Measurements from ENCODE around the gene FSTL5.

Gene FSTL5

GRCh38 chr4:161696944-161697343, 466.9 kb downstream of the FSTL5 start:
- no peak for DNase-seq

GRCh38 chr4:161680146-161680545, 483.7 kb downstream of the FSTL5 start:
- no peak for DNase-seq

GRCh38 chr4:161664740-161665139, 499.1 kb downstream of the FSTL5 start:
- no peak for DNase-seq

GRCh38 chr4:161663844-161664243, 500.0 kb downstream of the FSTL5 start:
- DNase-seq: no peak

- no peak for DNase-seq
Measured at GRCh38 chr4:161658676-161659075, 505.1 kb downstream of the FSTL5 start.

GRCh38 chr4:161657616-161658015, 506.2 kb downstream of the FSTL5 start:
- DNase-seq: no peak

- DNase-seq: no peak
Measured at GRCh38 chr4:161656594-161656993, 507.2 kb downstream of the FSTL5 start.

- DNase-seq: no peak
Measured at GRCh38 chr4:161655148-161655547, 508.7 kb downstream of the FSTL5 start.

- DNase-seq: no peak
Measured at GRCh38 chr4:161653697-161654096, 510.1 kb downstream of the FSTL5 start.

- DNase-seq: no peak
Measured at GRCh38 chr4:161651586-161651985, 512.2 kb downstream of the FSTL5 start.

- DNase-seq: no peak
Measured at GRCh38 chr4:161650812-161651211, 513.0 kb downstream of the FSTL5 start.

- no peak for DNase-seq
Measured at GRCh38 chr4:161647757-161648156, 516.0 kb downstream of the FSTL5 start.

- no peak for DNase-seq
Measured at GRCh38 chr4:161642708-161643107, 521.1 kb downstream of the FSTL5 start.

GRCh38 chr4:161629694-161630441, 533.9 kb downstream of the FSTL5 start:
- no peak for DNase-seq

GRCh38 chr4:161604516-161605300, 559.1 kb downstream of the FSTL5 start:
- DNase-seq: no peak

GRCh38 chr4:161601011-161601410, 562.8 kb downstream of the FSTL5 start:
- no peak for DNase-seq

- no peak for DNase-seq
Measured at GRCh38 chr4:161595230-161595771, 568.5 kb downstream of the FSTL5 start.

GRCh38 chr4:161585011-161585410, 578.8 kb downstream of the FSTL5 start:
- no peak for DNase-seq

GRCh38 chr4:161583549-161583948, 580.3 kb downstream of the FSTL5 start:
- no peak for DNase-seq

GRCh38 chr4:161581262-161582230, 582.3 kb downstream of the FSTL5 start:
- DNase-seq: no peak

GRCh38 chr4:161577579-161578301, 586.1 kb downstream of the FSTL5 start:
- no peak for DNase-seq

- DNase-seq: no peak
Measured at GRCh38 chr4:161573836-161574235, 590.0 kb downstream of the FSTL5 start.
